ENCODE data around the gene MYO15B. TPM values are rescaled to one million over a fixed set of nuclear protein-coding genes. Genes with fewer than 3 reads are reported as not detected.

The MYO15B gene
- total and polyA plus RNA-seq, 2 donors (not counting 1 experiment from before 2014, with no cell fraction given) = 0.49 to 14.4 TPM

DNA sequence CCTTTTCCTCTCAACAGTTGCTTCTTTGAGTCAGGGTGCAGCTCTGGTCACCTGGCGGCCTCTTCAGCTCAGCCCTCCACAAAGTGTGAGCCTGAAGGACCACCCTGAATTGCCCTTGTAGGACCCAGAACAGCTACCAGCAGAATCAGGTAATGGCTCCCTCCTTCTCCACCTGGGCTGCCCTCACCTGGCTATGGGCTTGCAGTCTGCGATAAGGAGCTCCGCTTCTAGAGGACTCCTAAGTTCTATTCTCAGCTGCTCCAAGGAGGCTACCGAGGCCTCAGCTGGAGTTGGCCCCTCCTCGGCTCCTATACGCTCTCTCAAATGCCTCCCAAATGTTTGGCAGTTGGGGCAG lies 59.0 kb downstream of the MYO15B start:
- no peak overlapping the region for H2AFZ ChIP-seq (ENCODE audit: low read length)
- TF ChIP-seq EZH2 (IDR thresholded peaks at IDR 0.05; ENCODE audit: low read length, missing control alignments) = no peak
- TF ChIP-seq, protein P1, sequence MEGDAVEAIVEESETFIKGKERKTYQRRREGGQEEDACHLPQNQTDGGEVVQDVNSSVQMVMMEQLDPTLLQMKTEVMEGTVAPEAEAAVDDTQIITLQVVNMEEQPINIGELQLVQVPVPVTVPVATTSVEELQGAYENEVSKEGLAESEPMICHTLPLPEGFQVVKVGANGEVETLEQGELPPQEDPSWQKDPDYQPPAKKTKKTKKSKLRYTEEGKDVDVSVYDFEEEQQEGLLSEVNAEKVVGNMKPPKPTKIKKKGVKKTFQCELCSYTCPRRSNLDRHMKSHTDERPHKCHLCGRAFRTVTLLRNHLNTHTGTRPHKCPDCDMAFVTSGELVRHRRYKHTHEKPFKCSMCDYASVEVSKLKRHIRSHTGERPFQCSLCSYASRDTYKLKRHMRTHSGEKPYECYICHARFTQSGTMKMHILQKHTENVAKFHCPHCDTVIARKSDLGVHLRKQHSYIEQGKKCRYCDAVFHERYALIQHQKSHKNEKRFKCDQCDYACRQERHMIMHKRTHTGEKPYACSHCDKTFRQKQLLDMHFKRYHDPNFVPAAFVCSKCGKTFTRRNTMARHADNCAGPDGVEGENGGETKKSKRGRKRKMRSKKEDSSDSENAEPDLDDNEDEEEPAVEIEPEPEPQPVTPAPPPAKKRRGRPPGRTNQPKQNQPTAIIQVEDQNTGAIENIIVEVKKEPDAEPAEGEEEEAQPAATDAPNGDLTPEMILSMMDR (conservative IDR thresholded peaks at IDR 0.05 in 1 of 2, IDR thresholded peaks at IDR 0.05 in 1 of 2; ENCODE audit: low read depth in 1 of 2, low read length in 2 of 2) = no peak
- no peaks in the 10 kb centered on the region for H4K20me1 ChIP-seq (ENCODE audit: control insufficient read depth, extremely low read depth, insufficient read depth, low read length)
- H3K4me3 ChIP-seq (replicated peaks in 1 of 4; ENCODE audit: control extremely low read depth in 1 of 4, insufficient read depth in 1 of 4, low read depth in 3 of 4, low read length in 4 of 4) = no peak overlapping the region
- no peaks in the 10 kb centered on the region for H3K4me1 ChIP-seq (ENCODE audit: control insufficient read depth, extremely low read depth, insufficient read depth, low read length)
- H3K27ac ChIP-seq (ENCODE audit: insufficient read depth, low read length) = no peak overlapping the region
- H3K4me2 ChIP-seq (ENCODE audit: extremely low read depth, insufficient read depth, low read length) = no peak overlapping the region
- no peaks in the 10 kb centered on the region for H3K27me3 ChIP-seq (ENCODE audit: control insufficient read depth, insufficient read depth, low read length)
- DNase-seq (ENCODE audit: low read depth in 2 of 2) = no peak
- no peaks in the 10 kb centered on the region for H3K79me2 ChIP-seq (ENCODE audit: control insufficient read depth, insufficient read depth, low read length)
- no peaks in the 10 kb centered on the region for H3K9me3 ChIP-seq (ENCODE audit: control insufficient read depth, insufficient read depth, low read depth, low read length)
- H3K36me3 ChIP-seq (ENCODE audit: control insufficient read depth, insufficient read depth, low read length) = peaks cover 4% of the 10 kb centered on the region
- H3K9ac ChIP-seq (ENCODE audit: insufficient read depth, low read length) = no peak overlapping the region

DNA sequence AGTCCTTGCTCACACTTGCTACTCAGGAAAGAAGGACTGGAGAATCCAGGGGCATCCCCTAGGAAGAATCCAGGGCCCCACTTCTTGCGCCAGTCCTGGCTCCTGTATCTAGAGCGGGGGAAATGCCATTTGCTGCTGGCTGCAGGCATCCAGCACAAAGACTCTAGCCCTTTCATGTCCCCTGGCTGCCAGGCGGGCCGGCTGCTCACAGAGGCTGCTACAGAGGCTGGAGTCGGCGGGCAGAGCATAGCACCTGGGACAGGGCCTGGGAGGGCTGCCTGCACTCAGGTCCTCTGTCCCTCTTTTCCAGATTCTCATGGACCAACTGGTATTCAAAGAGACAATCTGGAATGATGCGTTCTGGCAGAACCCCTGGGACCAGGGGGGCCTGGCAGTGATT lies 59.5 kb downstream of the MYO15B start:
- H3K27me3 ChIP-seq (ENCODE audit: control insufficient read depth, insufficient read depth, low read length) = no peaks in the 10 kb centered on the region
- H3K4me3 ChIP-seq (replicated peaks in 1 of 4; ENCODE audit: control extremely low read depth in 1 of 4, insufficient read depth in 1 of 4, low read depth in 3 of 4, low read length in 4 of 4) = no peak overlapping the region
- H4K20me1 ChIP-seq (ENCODE audit: control insufficient read depth, extremely low read depth, insufficient read depth, low read length) = no peaks in the 10 kb centered on the region
- no peaks in the 10 kb centered on the region for H3K4me1 ChIP-seq (ENCODE audit: control insufficient read depth, extremely low read depth, insufficient read depth, low read length)
- H3K27ac ChIP-seq (ENCODE audit: insufficient read depth, low read length) = no peak overlapping the region
- TF ChIP-seq EZH2 (IDR thresholded peaks at IDR 0.05; ENCODE audit: low read length, missing control alignments) = no peak
- TF ChIP-seq, protein P1 (conservative IDR thresholded peaks at IDR 0.05 in 1 of 2, IDR thresholded peaks at IDR 0.05 in 1 of 2; ENCODE audit: low read depth in 1 of 2, low read length in 2 of 2) = no peak
- no peak overlapping the region for H3K4me2 ChIP-seq (ENCODE audit: extremely low read depth, insufficient read depth, low read length)
- H3K9me3 ChIP-seq (ENCODE audit: control insufficient read depth, insufficient read depth, low read depth, low read length) = no peaks in the 10 kb centered on the region
- no peaks in the 10 kb centered on the region for H3K79me2 ChIP-seq (ENCODE audit: control insufficient read depth, insufficient read depth, low read length)
- H3K36me3 ChIP-seq (ENCODE audit: control insufficient read depth, insufficient read depth, low read length) = peaks cover 4% of the 10 kb centered on the region
- H2AFZ ChIP-seq (ENCODE audit: low read length) = no peak overlapping the region
- H3K9ac ChIP-seq (ENCODE audit: insufficient read depth, low read length) = no peak overlapping the region
- DNase-seq (ENCODE audit: low read depth in 2 of 2) = no peak

DNA sequence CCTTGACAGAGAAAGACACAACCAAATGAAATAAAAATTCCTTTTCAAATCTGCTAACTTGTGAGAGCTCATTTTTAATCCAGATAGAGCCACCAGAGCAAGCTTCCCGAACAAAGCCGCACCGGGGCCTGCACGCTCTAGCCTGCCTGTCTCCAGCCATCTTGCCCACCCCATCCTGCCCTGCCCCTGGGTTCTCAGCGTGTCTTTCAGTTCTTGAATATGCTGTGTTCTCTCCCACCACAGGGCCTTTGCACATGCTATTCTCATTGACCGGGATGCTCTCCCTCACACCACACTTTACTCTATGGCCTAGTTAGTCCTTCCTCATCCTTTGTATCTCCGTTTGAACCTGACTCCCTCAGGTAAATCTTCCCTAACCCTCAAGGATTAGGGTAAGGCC lies 60.3 kb downstream of the MYO15B start:
- no peaks in the 10 kb centered on the region for H3K4me1 ChIP-seq (ENCODE audit: control insufficient read depth, extremely low read depth, insufficient read depth, low read length)
- DNase-seq (ENCODE audit: low read depth in 2 of 2) = no peak
- H3K9ac ChIP-seq (ENCODE audit: insufficient read depth, low read length) = no peak overlapping the region
- no peak overlapping the region for H3K4me2 ChIP-seq (ENCODE audit: extremely low read depth, insufficient read depth, low read length)
- no peaks in the 10 kb centered on the region for H3K9me3 ChIP-seq (ENCODE audit: control insufficient read depth, insufficient read depth, low read depth, low read length)
- TF ChIP-seq, protein P1 (conservative IDR thresholded peaks at IDR 0.05 in 1 of 2, IDR thresholded peaks at IDR 0.05 in 1 of 2; ENCODE audit: low read depth in 1 of 2, low read length in 2 of 2) = no peak
- no peak for TF ChIP-seq EZH2 (IDR thresholded peaks at IDR 0.05; ENCODE audit: low read length, missing control alignments)
- H4K20me1 ChIP-seq (ENCODE audit: control insufficient read depth, extremely low read depth, insufficient read depth, low read length) = no peaks in the 10 kb centered on the region
- H3K36me3 ChIP-seq (ENCODE audit: control insufficient read depth, insufficient read depth, low read length) = peaks cover 4% of the 10 kb centered on the region
- H2AFZ ChIP-seq (ENCODE audit: low read length) = no peak overlapping the region
- H3K27ac ChIP-seq (ENCODE audit: insufficient read depth, low read length) = no peak overlapping the region
- H3K27me3 ChIP-seq (ENCODE audit: control insufficient read depth, insufficient read depth, low read length) = no peaks in the 10 kb centered on the region
- H3K79me2 ChIP-seq (ENCODE audit: control insufficient read depth, insufficient read depth, low read length) = no peaks in the 10 kb centered on the region
- no peak overlapping the region for H3K4me3 ChIP-seq (replicated peaks in 1 of 4; ENCODE audit: control extremely low read depth in 1 of 4, insufficient read depth in 1 of 4, low read depth in 3 of 4, low read length in 4 of 4)
